A673 (cell line): Measurements from ENCODE around the gene ZNF254. TPM values are rescaled to one million over a fixed set of nuclear protein-coding genes. Genes with fewer than 3 reads are reported as not detected.
"Not testable (repeated sequence)": the region's sequence is repeated elsewhere in the genome, so short reads cannot be mapped to it uniquely, and the experiment has no call there.

ENCODE experiments used
- BruUV-seq: library from RNA; stranded (reverse); fragments of 400-500 nt; replicated peaks from 2 replicates; lab custom pipeline; 2021; lab: Mats Ljungman, UMichigan
- CTCF ChIA-PET: fragments of 300-600 bp; sonication (Branson Sonifier 250); formaldehyde crosslinking; loops from one replicate; lab custom pipeline; 2022; ENCODE audit warnings: antibody characterized with exemption; lab: Charles Lee
- POLR2A ChIA-PET: fragments of 300-600 bp; sonication (Branson Sonifier 250); formaldehyde crosslinking; loops from one replicate; lab custom pipeline; 2022; ENCODE audit warnings: antibody characterized with exemption; ENCODE audit not compliant: low non-redundant PET; lab: Charles Lee
- DNase-seq: peaks from one replicate; pipeline ENCODE4 v3.0.0-alpha.2; 2015; ENCODE audit warnings: low spot score
- H3K27ac ChIP-seq: fragments of 200-600 bp; sonication (generic); 2 replicates; pipeline ENCODE4 v1.5.1; 2016; ENCODE audit warnings: mixed run types, low read depth, mild to moderate bottlenecking, mixed read lengths, antibody characterized with exemption, low read length; ENCODE audit not compliant: poor library complexity, severe bottlenecking
- H3K27me3 ChIP-seq: fragments of 200-600 bp; sonication (generic); replicated peaks from 2 replicates; pipeline ENCODE4 v1.6.1; 2017; ENCODE audit warnings: mixed run types, low read depth, mild to moderate bottlenecking, mixed read lengths, antibody characterized with exemption, low read length; ENCODE audit not compliant: insufficient read depth, poor library complexity
- H3K36me3 ChIP-seq: fragments of 200-600 bp; sonication (generic); 2 replicates; pipeline ENCODE4 v1.6.1; 2016; ENCODE audit warnings: mixed run types, mild to moderate bottlenecking, mixed read lengths, antibody characterized with exemption, low read length; ENCODE audit not compliant: insufficient read depth, poor library complexity, severe bottlenecking
- H3K4me1 ChIP-seq: fragments of 200-600 bp; sonication (generic); 2 replicates; pipeline ENCODE4 v1.6.1; 2017; ENCODE audit warnings: mixed run types, mild to moderate bottlenecking, mixed read lengths, antibody characterized with exemption, low read length; ENCODE audit not compliant: insufficient read depth, poor library complexity, severe bottlenecking
- H3K4me3 ChIP-seq: fragments of 200-600 bp; sonication (generic); 2 replicates; pipeline ENCODE4 v1.5.1; 2016; ENCODE audit warnings: low read depth, mixed run types, mild to moderate bottlenecking, mixed read lengths, low read length; ENCODE audit not compliant: poor library complexity, severe bottlenecking
- H3K9me3 ChIP-seq: fragments of 200-600 bp; sonication (generic); 2 replicates; pipeline ENCODE4 v1.6.1; 2016; ENCODE audit warnings: mixed run types, low read depth, mild to moderate bottlenecking, mixed read lengths, antibody characterized with exemption, low read length; ENCODE audit not compliant: poor library complexity, severe bottlenecking
- EZH2 ChIP-seq: fragments of 200-600 bp; sonication (generic); IDR thresholded peaks from 2 replicates; pipeline ENCODE4 v1.6.1; 2017; ENCODE audit warnings: borderline replicate concordance, low read depth, mild to moderate bottlenecking, mixed read lengths, antibody characterized with exemption, low read length; ENCODE audit not compliant: poor library complexity, severe bottlenecking
- intact Hi-C: fragments of 100-400 bp; cut with micrococcal nuclease; formaldehyde crosslinking; loops from one replicate; pipeline ENCODE4 v1.10.0; 2022; ENCODE audit not compliant: unreplicated experiment
- total RNA-seq: library from RNA; stranded (reverse); gene quantifications from 2 replicates; pipeline ENCODE4 v1.2.3, GENCODE V29; 2021
- TF ChIP-seq, protein P1 (sequence below): fragments of 300-800, 200-600 bp; sonication (generic); conservative IDR thresholded peaks from 2 replicates; pipeline ENCODE4 v1.5.1; 2017; ENCODE audit warnings: low read depth, mild to moderate bottlenecking, antibody characterized with exemption, low read length, moderate library complexity, mixed read lengths

Gene ZNF254
- total RNA-seq, 1 experiment from 2014 or later, result 15.5 TPM

DNA sequence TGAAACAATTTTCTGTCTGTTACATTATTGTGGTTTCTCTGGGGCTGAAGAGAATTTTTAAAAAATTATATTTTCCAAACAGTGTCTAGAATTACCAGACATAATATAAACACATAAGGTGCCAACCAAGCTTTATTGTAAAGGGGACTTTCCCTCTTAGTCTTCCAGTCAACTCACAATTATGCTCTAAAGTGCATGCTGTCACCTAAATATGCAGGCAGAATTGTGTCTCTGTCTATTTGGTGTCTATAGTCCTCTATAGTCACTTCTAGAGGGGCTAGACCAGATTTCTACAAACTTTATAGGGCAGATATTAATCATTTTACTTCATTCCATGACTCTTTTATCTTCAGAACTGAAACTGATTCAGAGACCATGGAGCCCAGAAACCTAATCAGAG is 12.8 kb downstream of the ZNF254 start:
- Histone ChIP-seq H3K4me1 (no peaks in the 10 kb centered on the region), H3K9me3 (peaks cover 34% of the 10 kb centered on the region), H3K27ac (no peak overlapping the region), H3K36me3 (peaks cover 37% of the 10 kb centered on the region), H3K4me3 (no peak overlapping the region), H3K27me3 (no peaks in the 10 kb centered on the region)
- no peak for TF ChIP-seq EZH2
- TF ChIP-seq, protein P1, sequence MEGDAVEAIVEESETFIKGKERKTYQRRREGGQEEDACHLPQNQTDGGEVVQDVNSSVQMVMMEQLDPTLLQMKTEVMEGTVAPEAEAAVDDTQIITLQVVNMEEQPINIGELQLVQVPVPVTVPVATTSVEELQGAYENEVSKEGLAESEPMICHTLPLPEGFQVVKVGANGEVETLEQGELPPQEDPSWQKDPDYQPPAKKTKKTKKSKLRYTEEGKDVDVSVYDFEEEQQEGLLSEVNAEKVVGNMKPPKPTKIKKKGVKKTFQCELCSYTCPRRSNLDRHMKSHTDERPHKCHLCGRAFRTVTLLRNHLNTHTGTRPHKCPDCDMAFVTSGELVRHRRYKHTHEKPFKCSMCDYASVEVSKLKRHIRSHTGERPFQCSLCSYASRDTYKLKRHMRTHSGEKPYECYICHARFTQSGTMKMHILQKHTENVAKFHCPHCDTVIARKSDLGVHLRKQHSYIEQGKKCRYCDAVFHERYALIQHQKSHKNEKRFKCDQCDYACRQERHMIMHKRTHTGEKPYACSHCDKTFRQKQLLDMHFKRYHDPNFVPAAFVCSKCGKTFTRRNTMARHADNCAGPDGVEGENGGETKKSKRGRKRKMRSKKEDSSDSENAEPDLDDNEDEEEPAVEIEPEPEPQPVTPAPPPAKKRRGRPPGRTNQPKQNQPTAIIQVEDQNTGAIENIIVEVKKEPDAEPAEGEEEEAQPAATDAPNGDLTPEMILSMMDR, result no peak
- intact Hi-C loops, result no loop called here
- ChIA-PET POLR2A (no interaction called here), CTCF (no interaction called here)
- BruUV-seq, result no TSS peak
- DNase-seq, result no peak

DNA sequence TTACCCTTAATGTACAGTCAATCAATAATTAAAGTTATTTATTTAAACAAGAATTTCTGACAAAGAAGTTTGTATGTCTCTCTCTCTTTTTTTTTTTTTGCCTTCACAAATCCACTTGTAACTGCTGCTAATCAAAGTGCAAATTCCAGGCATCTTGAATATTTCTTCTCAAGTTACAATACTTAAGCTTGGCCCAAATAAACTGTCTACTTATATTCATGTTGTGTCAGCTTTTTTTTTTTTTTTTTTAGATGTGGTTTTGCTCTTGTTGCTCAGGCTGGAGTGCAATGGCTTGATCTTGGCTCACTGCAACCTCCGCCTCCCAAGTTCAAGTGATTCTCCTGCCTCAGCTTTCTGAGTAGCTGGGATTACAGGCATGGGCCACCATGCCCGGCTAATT is 13.6 kb downstream of the ZNF254 start:
- H3K4me1 ChIP-seq, POLR2A ChIA-PET, DNase-seq, intact Hi-C loops, H3K27me3 ChIP-seq, CTCF ChIA-PET, H3K4me3 ChIP-seq, H3K27ac ChIP-seq, BruUV-seq: not testable (repeated sequence)
- H3K9me3 ChIP-seq, result peaks cover 26% of the 10 kb centered on the region
- H3K36me3 ChIP-seq, result peaks cover 42% of the 10 kb centered on the region

GRCh38 chr19:24101459-24102115 is 14.6 kb downstream of the ZNF254 start:
- Histone ChIP-seq H3K27me3 (no peaks in the 10 kb centered on the region), H3K4me1 (no peaks in the 10 kb centered on the region), H3K27ac (no peak overlapping the region), H3K36me3 (peaks cover 47% of the 10 kb centered on the region), H3K4me3 (no peak overlapping the region), H3K9me3 (peaks cover 17% of the 10 kb centered on the region)
- CTCF ChIA-PET, result no interaction called here
- no peak for DNase-seq
- intact Hi-C loops, result no loop called here
- TF ChIP-seq, protein P1, result no peak
- no peak for TF ChIP-seq EZH2
- no TSS peak for BruUV-seq
- POLR2A ChIA-PET, result interaction anchor here (0.5 kb wide), 1 partner anchor 11 kb away, joined by 5 read pairs; no protein-coding TSS in a partner anchor

GRCh38 chr19:24127601-24128000 is 40.6 kb downstream of the ZNF254 start:
- TF ChIP-seq, protein P1, result no peak
- TF ChIP-seq EZH2, result no peak
- Histone ChIP-seq H3K27me3 (no peaks in the 10 kb centered on the region), H3K36me3 (peaks cover 21% of the 10 kb centered on the region), H3K4me1 (no peaks in the 10 kb centered on the region), H3K4me3 (no peak overlapping the region), H3K9me3 (peaks cover 85% of the 10 kb centered on the region), H3K27ac (no peak overlapping the region)
- ChIA-PET POLR2A (no interaction called here), CTCF (no interaction called here)
- intact Hi-C loops, result no loop called here
- no TSS peak for BruUV-seq
- no peak for DNase-seq
